ENCODE data around the gene GSE1.

Gene GSE1

DNA sequence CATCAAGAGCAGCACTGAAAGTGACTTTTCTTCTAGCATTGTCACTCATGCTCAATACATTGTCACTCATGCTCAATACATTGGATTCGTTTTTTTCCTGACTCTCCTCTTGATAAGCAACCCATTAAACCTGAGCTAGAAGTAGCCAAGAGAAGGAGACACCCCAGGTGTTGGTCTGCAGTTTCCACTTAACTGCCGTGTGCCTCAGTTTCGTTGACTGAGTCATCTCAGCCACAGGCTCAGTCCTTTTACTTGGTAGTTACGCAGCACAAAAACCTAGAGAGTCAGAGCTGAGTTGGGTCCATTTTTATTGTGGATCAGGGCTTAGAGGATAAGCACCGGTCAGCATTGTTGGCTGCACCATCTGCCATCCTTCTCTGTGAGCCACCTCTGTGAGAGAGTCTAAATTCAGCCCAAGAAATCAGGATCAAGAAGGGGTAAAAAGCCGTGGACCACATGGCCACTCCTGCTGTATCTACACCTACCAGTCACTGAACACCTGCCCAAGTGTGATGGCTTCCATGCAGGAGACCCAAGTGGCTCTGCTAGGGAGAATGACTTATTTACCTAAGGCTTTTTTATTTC is 64.4 kb downstream of the GSE1 start:
- no peaks in the 10 kb centered on the region for H3K27me3 ChIP-seq (ENCODE audit: control insufficient read depth, insufficient read depth, low read length)
- no peak overlapping the region for H3K4me2 ChIP-seq (ENCODE audit: low read length)
- no peak overlapping the region for H3K4me3 ChIP-seq (ENCODE audit: low read length)
- H3K9ac ChIP-seq (ENCODE audit: low read depth, low read length) = no peak overlapping the region
- H3K9me3 ChIP-seq (replicated peaks; ENCODE audit: low read length) = no peaks in the 10 kb centered on the region
- peaks cover 41% of the 10 kb centered on the region for H3K36me3 ChIP-seq (ENCODE audit: insufficient read depth, low read length)
- H3K4me1 ChIP-seq (ENCODE audit: control insufficient read depth, insufficient read depth, low read length) = peaks cover 15% of the 10 kb centered on the region

DNA sequence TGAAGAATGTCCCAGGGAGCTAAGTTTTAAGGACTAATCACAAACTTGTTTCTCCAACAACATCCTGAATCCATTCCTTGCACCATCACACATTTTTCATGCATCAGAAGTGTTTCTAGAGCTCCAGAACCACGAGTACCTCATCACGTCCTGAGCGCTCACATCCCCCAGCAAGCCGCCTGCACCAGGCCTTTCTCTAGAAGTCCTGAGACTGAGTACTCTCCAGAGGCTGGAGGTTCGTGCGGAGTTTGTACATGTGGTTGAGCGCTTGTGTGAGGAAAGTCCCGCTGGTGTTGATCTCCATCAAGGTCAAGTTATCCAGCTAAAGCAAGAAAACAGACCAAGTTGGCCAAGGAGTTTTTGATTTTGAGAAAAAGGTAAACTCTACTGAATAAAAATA is 64.9 kb downstream of the GSE1 start:
- Histone ChIP-seq H3K4me1 (ENCODE audit: control insufficient read depth, insufficient read depth, low read length) (peaks cover 15% of the 10 kb centered on the region), H3K9ac (ENCODE audit: low read depth, low read length) (no peak overlapping the region), H3K36me3 (ENCODE audit: insufficient read depth, low read length) (peaks cover 35% of the 10 kb centered on the region), H3K9me3 (replicated peaks; ENCODE audit: low read length) (no peaks in the 10 kb centered on the region), H3K4me3 (ENCODE audit: low read length) (no peak overlapping the region), H3K27me3 (ENCODE audit: control insufficient read depth, insufficient read depth, low read length) (no peaks in the 10 kb centered on the region), H3K4me2 (ENCODE audit: low read length) (no peak overlapping the region)

DNA sequence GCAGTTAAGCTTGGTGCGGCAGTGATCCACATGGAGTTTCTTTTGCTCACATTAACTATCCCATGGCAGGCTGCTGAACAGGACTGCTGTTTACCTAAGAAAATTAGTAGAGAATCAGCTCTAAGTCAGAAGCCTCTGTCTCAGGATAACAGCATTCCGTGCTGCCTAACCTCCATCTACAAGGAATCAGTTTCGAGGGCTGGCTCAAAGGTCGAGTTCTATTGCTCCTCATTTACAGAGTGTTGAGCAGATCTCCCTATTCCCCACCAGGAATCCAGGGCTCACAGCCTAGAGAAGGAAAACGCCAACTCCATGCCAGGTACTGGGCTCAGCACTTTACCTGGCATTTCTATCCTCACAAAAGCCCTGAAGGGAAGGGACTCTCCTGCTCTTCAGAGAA is 65.7 kb downstream of the GSE1 start:
- Histone ChIP-seq H3K27me3 (ENCODE audit: control insufficient read depth, insufficient read depth, low read length) (no peaks in the 10 kb centered on the region), H3K4me1 (ENCODE audit: control insufficient read depth, insufficient read depth, low read length) (peaks cover 10% of the 10 kb centered on the region), H3K9me3 (replicated peaks; ENCODE audit: low read length) (no peaks in the 10 kb centered on the region), H3K9ac (ENCODE audit: low read depth, low read length) (no peak overlapping the region), H3K36me3 (ENCODE audit: insufficient read depth, low read length) (peaks cover 35% of the 10 kb centered on the region), H3K4me3 (ENCODE audit: low read length) (no peak overlapping the region), H3K4me2 (ENCODE audit: low read length) (no peak overlapping the region)

GRCh38 chr16:85679870-85680269 is 66.7 kb downstream of the GSE1 start:
- no peaks in the 10 kb centered on the region for H3K4me1 ChIP-seq (ENCODE audit: control insufficient read depth, insufficient read depth, low read length)
- H3K27me3 ChIP-seq (ENCODE audit: control insufficient read depth, insufficient read depth, low read length) = no peaks in the 10 kb centered on the region
- H3K9ac ChIP-seq (ENCODE audit: low read depth, low read length) = no peak overlapping the region
- H3K4me3 ChIP-seq (ENCODE audit: low read length) = no peak overlapping the region
- no peak overlapping the region for H3K4me2 ChIP-seq (ENCODE audit: low read length)
- no peaks in the 10 kb centered on the region for H3K9me3 ChIP-seq (replicated peaks; ENCODE audit: low read length)
- H3K36me3 ChIP-seq (ENCODE audit: insufficient read depth, low read length) = peaks cover 29% of the 10 kb centered on the region

DNA sequence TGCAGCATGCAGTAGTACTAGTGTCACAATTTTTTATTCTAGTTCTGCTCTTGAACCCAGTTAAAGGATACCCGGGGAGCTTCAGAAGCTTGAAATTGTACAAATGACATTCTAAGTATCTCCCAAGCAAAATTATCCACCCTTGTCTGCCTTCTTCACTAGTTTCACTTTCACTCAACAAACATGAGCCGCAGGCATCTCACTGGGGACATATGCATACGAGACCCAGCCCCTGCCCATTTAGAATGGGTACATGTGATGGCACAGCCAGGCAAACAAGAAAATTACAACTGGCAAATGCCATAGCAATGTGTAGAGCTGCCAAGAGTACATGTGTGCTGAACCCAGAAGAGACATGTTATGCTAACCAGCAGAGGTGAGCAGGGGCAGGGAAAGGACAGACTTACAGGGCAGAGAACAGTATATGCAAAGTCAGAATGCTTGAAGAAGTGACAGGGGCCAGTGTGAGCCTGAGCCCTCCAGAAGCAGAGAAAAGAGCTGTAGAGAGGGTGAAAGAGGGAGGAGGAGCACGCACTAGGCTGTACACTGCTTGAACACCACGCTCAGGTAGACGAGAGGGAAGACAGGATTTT is 67.3 kb downstream of the GSE1 start:
- H3K4me1 ChIP-seq (ENCODE audit: control insufficient read depth, insufficient read depth, low read length) = no peaks in the 10 kb centered on the region

GRCh38 chr16:85681255-85681654 is 68.1 kb downstream of the GSE1 start:
- H3K4me1 ChIP-seq (ENCODE audit: control insufficient read depth, insufficient read depth, low read length) = no peaks in the 10 kb centered on the region
- no peaks in the 10 kb centered on the region for H3K9me3 ChIP-seq (replicated peaks; ENCODE audit: low read length)
- H3K27me3 ChIP-seq (ENCODE audit: control insufficient read depth, insufficient read depth, low read length) = no peaks in the 10 kb centered on the region
- no peak overlapping the region for H3K4me3 ChIP-seq (ENCODE audit: low read length)
- no peak overlapping the region for H3K4me2 ChIP-seq (ENCODE audit: low read length)
- H3K9ac ChIP-seq (ENCODE audit: low read depth, low read length) = no peak overlapping the region
- H3K36me3 ChIP-seq (ENCODE audit: insufficient read depth, low read length) = peaks cover 22% of the 10 kb centered on the region

More for the DNA sequence above, 67.3 kb downstream of the GSE1 start:
- H3K9ac ChIP-seq (ENCODE audit: low read depth, low read length) = no peak overlapping the region
- H3K27me3 ChIP-seq (ENCODE audit: control insufficient read depth, insufficient read depth, low read length) = no peaks in the 10 kb centered on the region
- H3K9me3 ChIP-seq (replicated peaks; ENCODE audit: low read length) = no peaks in the 10 kb centered on the region
- peaks cover 23% of the 10 kb centered on the region for H3K36me3 ChIP-seq (ENCODE audit: insufficient read depth, low read length)
- no peak overlapping the region for H3K4me3 ChIP-seq (ENCODE audit: low read length)
- no peak overlapping the region for H3K4me2 ChIP-seq (ENCODE audit: low read length)

DNA sequence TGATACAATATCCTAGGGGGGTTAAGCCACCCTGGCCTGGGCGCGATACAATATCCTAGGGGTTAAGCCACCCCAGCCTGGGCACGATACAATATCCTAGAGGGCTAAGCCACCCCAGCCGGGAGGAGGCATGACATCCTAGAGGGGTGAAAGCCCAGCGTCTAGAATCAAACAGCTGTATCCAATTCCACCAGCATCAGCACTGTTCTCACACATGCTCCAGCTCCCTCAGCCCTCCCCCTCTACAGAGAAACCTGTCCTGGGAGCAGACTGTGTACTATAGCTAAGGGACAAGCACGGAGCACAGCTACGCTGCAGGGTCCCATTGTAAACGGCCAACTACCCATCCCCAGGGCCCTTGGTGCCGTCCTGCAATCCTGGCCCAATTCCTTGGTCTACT is 69.4 kb downstream of the GSE1 start:
- Histone ChIP-seq H3K4me3 (ENCODE audit: low read length) (no peak overlapping the region), H3K36me3 (ENCODE audit: insufficient read depth, low read length) (peaks cover 20% of the 10 kb centered on the region), H3K4me1 (ENCODE audit: control insufficient read depth, insufficient read depth, low read length) (no peaks in the 10 kb centered on the region), H3K9ac (ENCODE audit: low read depth, low read length) (no peak overlapping the region), H3K27me3 (ENCODE audit: control insufficient read depth, insufficient read depth, low read length) (no peaks in the 10 kb centered on the region), H3K9me3 (replicated peaks; ENCODE audit: low read length) (no peaks in the 10 kb centered on the region), H3K4me2 (ENCODE audit: low read length) (no peak overlapping the region)

GRCh38 chr16:85683363-85683762 is 70.2 kb downstream of the GSE1 start:
- Histone ChIP-seq H3K36me3 (ENCODE audit: insufficient read depth, low read length) (peaks cover 14% of the 10 kb centered on the region), H3K9me3 (replicated peaks; ENCODE audit: low read length) (no peaks in the 10 kb centered on the region), H3K27me3 (ENCODE audit: control insufficient read depth, insufficient read depth, low read length) (no peaks in the 10 kb centered on the region), H3K4me1 (ENCODE audit: control insufficient read depth, insufficient read depth, low read length) (no peaks in the 10 kb centered on the region), H3K4me3 (ENCODE audit: low read length) (no peak overlapping the region), H3K4me2 (ENCODE audit: low read length) (no peak overlapping the region), H3K9ac (ENCODE audit: low read depth, low read length) (no peak overlapping the region)

GRCh38 chr16:85685251-85685650 is 72.1 kb downstream of the GSE1 start:
- H3K4me2 ChIP-seq (ENCODE audit: low read length) = no peak overlapping the region
- no peaks in the 10 kb centered on the region for H3K9me3 ChIP-seq (replicated peaks; ENCODE audit: low read length)
- no peak overlapping the region for H3K9ac ChIP-seq (ENCODE audit: low read depth, low read length)
- no peak overlapping the region for H3K4me3 ChIP-seq (ENCODE audit: low read length)
- H3K36me3 ChIP-seq (ENCODE audit: insufficient read depth, low read length) = peaks cover 5% of the 10 kb centered on the region
- H3K4me1 ChIP-seq (ENCODE audit: control insufficient read depth, insufficient read depth, low read length) = peaks cover 3% of the 10 kb centered on the region
- H3K27me3 ChIP-seq (ENCODE audit: control insufficient read depth, insufficient read depth, low read length) = no peaks in the 10 kb centered on the region

DNA sequence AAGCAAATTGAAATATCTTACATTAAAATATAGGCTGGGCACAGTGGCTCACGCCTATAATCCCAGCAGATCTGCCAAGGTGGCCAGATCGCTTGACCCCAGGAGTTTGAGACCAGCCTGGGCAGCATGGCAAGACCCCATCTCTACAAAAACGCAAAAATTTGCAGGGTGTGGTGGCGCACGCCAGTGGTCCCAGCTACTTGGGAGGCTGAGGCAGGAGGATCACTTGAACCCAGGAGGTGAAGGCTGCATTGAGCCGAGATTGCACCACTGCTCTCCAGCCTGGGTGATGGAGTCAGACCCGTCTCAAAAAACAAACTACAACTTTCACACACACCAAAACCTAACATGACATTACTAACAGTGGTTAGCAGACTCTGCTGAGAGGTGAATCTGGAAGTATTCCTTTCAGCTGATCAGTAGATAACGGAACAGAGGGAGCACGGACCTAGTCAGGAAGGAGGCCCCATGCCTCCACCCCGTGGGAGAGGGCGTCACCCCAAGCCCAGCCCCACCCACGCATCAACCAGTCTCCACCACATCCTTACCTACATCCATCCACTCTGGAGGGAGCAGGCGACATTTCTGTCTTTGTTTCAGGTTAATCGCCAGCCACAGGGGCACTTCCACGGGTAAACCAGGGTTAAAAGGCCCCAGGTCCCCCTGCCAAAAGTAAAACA is 73.9 kb downstream of the GSE1 start:
- H3K9ac ChIP-seq (ENCODE audit: low read depth, low read length) = no peak overlapping the region
- no peaks in the 10 kb centered on the region for H3K36me3 ChIP-seq (ENCODE audit: insufficient read depth, low read length)
- H3K9me3 ChIP-seq (replicated peaks; ENCODE audit: low read length) = no peaks in the 10 kb centered on the region
- peaks cover 3% of the 10 kb centered on the region for H3K4me1 ChIP-seq (ENCODE audit: control insufficient read depth, insufficient read depth, low read length)
- peak overlapping the region; percentile 94 for H3K4me2 ChIP-seq (ENCODE audit: low read length)
- no peaks in the 10 kb centered on the region for H3K27me3 ChIP-seq (ENCODE audit: control insufficient read depth, insufficient read depth, low read length)
- H3K4me3 ChIP-seq (ENCODE audit: low read length) = no peak overlapping the region

- Histone ChIP-seq H3K36me3 (ENCODE audit: insufficient read depth, low read length) (no peaks in the 10 kb centered on the region), H3K9me3 (replicated peaks; ENCODE audit: low read length) (no peaks in the 10 kb centered on the region), H3K4me1 (ENCODE audit: control insufficient read depth, insufficient read depth, low read length) (peaks cover 3% of the 10 kb centered on the region), H3K9ac (ENCODE audit: low read depth, low read length) (peak overlapping the region; percentile 73), H3K4me3 (ENCODE audit: low read length) (peak overlapping the region; percentile 72), H3K27me3 (ENCODE audit: control insufficient read depth, insufficient read depth, low read length) (peaks cover 4% of the 10 kb centered on the region), H3K4me2 (ENCODE audit: low read length) (peak overlapping the region; percentile 94)
Observed at GRCh38 chr16:85687651-85688471, 74.7 kb downstream of the GSE1 start.

All from skeletal muscle satellite cell (primary cell).